HG03520 (cell line): ENCODE measurements around the gene PRPF40B.
"Not testable (repeated sequence)": the region's sequence is repeated elsewhere in the genome, so short reads cannot be mapped to it uniquely, and the experiment has no call there.

ENCODE experiments used
- ATAC-seq: cut with Tn5 transposase; IDR thresholded peaks from one replicate; pipeline ENCODE4 v1.9.1; 2021; ENCODE audit warnings: mild to moderate bottlenecking, moderate library complexity; ENCODE audit not compliant: unreplicated experiment

The PRPF40B gene

GRCh38 chr12:49609059-49609874 is 14.1 kb upstream of the PRPF40B start:
- ATAC-seq, result no peak

GRCh38 chr12:49609875-49610154 is 13.5 kb upstream of the PRPF40B start:
- ATAC-seq, result no peak

GRCh38 chr12:49610785-49611184 is 12.6 kb upstream of the PRPF40B start:
- not testable (repeated sequence) for ATAC-seq

- no peak for ATAC-seq
Measured at GRCh38 chr12:49612210-49612609, 11.2 kb upstream of the PRPF40B start.

GRCh38 chr12:49615725-49616124 is 7.6 kb upstream of the PRPF40B start:
- no peak for ATAC-seq

- no peak for ATAC-seq
Measured at GRCh38 chr12:49616533-49617219, 6.7 kb upstream of the PRPF40B start.

GRCh38 chr12:49618576-49618975 is 4.8 kb upstream of the PRPF40B start:
- no peak for ATAC-seq

GRCh38 chr12:49619286-49619685 is 4.1 kb upstream of the PRPF40B start:
- ATAC-seq, result no peak

- ATAC-seq, result no peak
Measured at GRCh38 chr12:49621651-49622500, 1.5 kb upstream of the PRPF40B start.

- peak; percentile 17 for ATAC-seq
Measured at GRCh38 chr12:49622501-49623141, 740 bp upstream of the PRPF40B start.

GRCh38 chr12:49624921-49625577 is 1.7 kb downstream of the PRPF40B start:
- no peak for ATAC-seq

GRCh38 chr12:49626169-49626835 is 2.9 kb downstream of the PRPF40B start:
- no peak for ATAC-seq

GRCh38 chr12:49626836-49627235 is 3.5 kb downstream of the PRPF40B start:
- no peak for ATAC-seq

- ATAC-seq, result no peak
Measured at GRCh38 chr12:49627752-49628360, 4.5 kb downstream of the PRPF40B start.

GRCh38 chr12:49631336-49631907 is 8.1 kb downstream of the PRPF40B start:
- no peak for ATAC-seq

- ATAC-seq, result no peak
Measured at GRCh38 chr12:49632401-49632800, 9.0 kb downstream of the PRPF40B start.

- ATAC-seq, result no peak
Measured at GRCh38 chr12:49632986-49633702, 9.8 kb downstream of the PRPF40B start.

GRCh38 chr12:49633703-49634345 is 10.5 kb downstream of the PRPF40B start:
- no peak for ATAC-seq
